Measurements from ENCODE around the gene TRDN. TPM values are rescaled to one million over a fixed set of nuclear protein-coding genes. Genes with fewer than 3 reads are reported as not detected.
"Not testable (repeated sequence)": the region's sequence is repeated elsewhere in the genome, so short reads cannot be mapped to it uniquely, and the experiment has no call there.

Gene TRDN
- total RNA-seq, 4 donors from 2014 or later = not detected

- H3K36me3 ChIP-seq = no peaks in the 10 kb centered on the region
- no peak overlapping the region for H3K27ac ChIP-seq
- H3K4me1 ChIP-seq = no peaks in the 10 kb centered on the region
- intact Hi-C loops (cut with DNase I) = no loop called here
- no peak overlapping the region for H3K4me3 ChIP-seq (replicated peaks in 1 of 3)
- no peak for DNase-seq
- TF ChIP-seq POLR2A (IDR thresholded peaks at IDR 0.05) = no peak
- TF ChIP-seq CTCF (IDR thresholded peaks at IDR 0.05) = no peak
- H3K27me3 ChIP-seq = no peaks in the 10 kb centered on the region
- 74 to 79% methylated on average over 1 of the region's 1 CpG for WGBS, 2 donors
- H3K9me3 ChIP-seq = no peaks in the 10 kb centered on the region
These were observed 48.2 kb downstream of the TRDN start for GRCh38 chr6:123588546-123588895.

GRCh38 chr6:123587838-123588545, 48.8 kb downstream of the TRDN start:
- DNase-seq = no peak
- no peak overlapping the region for H3K4me3 ChIP-seq (replicated peaks in 1 of 3)
- TF ChIP-seq POLR2A (IDR thresholded peaks at IDR 0.05) (no peak), CTCF (IDR thresholded peaks at IDR 0.05) (no peak)
- H3K4me1 ChIP-seq = no peaks in the 10 kb centered on the region
- no peaks in the 10 kb centered on the region for H3K9me3 ChIP-seq
- H3K27ac ChIP-seq = no peak overlapping the region
- WGBS, 2 donors = 73 to 79% methylated on average over 4 of the region's 4 CpGs
- intact Hi-C loops (cut with DNase I) = no loop called here
- no peaks in the 10 kb centered on the region for H3K36me3 ChIP-seq
- H3K27me3 ChIP-seq = no peaks in the 10 kb centered on the region

GRCh38 chr6:123587407-123587806, 49.3 kb downstream of the TRDN start:
- H3K36me3 ChIP-seq; intact Hi-C loops (cut with DNase I): not testable (repeated sequence)
- 86 to 94% methylated on average over 8 of the region's 8 CpGs for WGBS, 2 donors

GRCh38 chr6:123580331-123580730, 56.4 kb downstream of the TRDN start:
- intact Hi-C loops (cut with DNase I) = no loop called here
- Histone ChIP-seq H3K36me3 (no peaks in the 10 kb centered on the region), H3K4me1 (no peaks in the 10 kb centered on the region), H3K9me3 (no peaks in the 10 kb centered on the region), H3K27ac (no peak overlapping the region), H3K4me3 (replicated peaks in 1 of 3) (no peak overlapping the region), H3K27me3 (no peaks in the 10 kb centered on the region)
- no peak for DNase-seq
- TF ChIP-seq POLR2A (IDR thresholded peaks at IDR 0.05) = no peak
- no peak for TF ChIP-seq CTCF (IDR thresholded peaks at IDR 0.05)

More at GRCh38 chr6:123587407-123587806, 49.3 kb downstream of the TRDN start:
- DNase-seq; H3K27me3 ChIP-seq; H3K4me3 ChIP-seq (replicated peaks in 1 of 3); H3K9me3 ChIP-seq; H3K27ac ChIP-seq; H3K4me1 ChIP-seq: not testable (repeated sequence)

- WGBS, 2 donors = 95 to 96% methylated on average over 1 of the region's 1 CpG
- intact Hi-C loops (cut with DNase I) = no loop called here
- TF ChIP-seq CTCF (IDR thresholded peaks at IDR 0.05) (no peak), POLR2A (IDR thresholded peaks at IDR 0.05) (no peak)
- Histone ChIP-seq H3K27ac (no peak overlapping the region), H3K4me3 (replicated peaks in 1 of 3) (no peak overlapping the region), H3K9me3 (no peaks in the 10 kb centered on the region), H3K4me1 (no peaks in the 10 kb centered on the region), H3K36me3 (no peaks in the 10 kb centered on the region), H3K27me3 (no peaks in the 10 kb centered on the region)
- DNase-seq = no peak
These were observed 61.6 kb downstream of the TRDN start for GRCh38 chr6:123575188-123575587.
